ENCODE data around the gene STRAP.
A peak's percentile ranks its signal among the peaks of the same experiment; 100 is the strongest.

The STRAP gene, protein sequence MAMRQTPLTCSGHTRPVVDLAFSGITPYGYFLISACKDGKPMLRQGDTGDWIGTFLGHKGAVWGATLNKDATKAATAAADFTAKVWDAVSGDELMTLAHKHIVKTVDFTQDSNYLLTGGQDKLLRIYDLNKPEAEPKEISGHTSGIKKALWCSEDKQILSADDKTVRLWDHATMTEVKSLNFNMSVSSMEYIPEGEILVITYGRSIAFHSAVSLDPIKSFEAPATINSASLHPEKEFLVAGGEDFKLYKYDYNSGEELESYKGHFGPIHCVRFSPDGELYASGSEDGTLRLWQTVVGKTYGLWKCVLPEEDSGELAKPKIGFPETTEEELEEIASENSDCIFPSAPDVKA

DNA sequence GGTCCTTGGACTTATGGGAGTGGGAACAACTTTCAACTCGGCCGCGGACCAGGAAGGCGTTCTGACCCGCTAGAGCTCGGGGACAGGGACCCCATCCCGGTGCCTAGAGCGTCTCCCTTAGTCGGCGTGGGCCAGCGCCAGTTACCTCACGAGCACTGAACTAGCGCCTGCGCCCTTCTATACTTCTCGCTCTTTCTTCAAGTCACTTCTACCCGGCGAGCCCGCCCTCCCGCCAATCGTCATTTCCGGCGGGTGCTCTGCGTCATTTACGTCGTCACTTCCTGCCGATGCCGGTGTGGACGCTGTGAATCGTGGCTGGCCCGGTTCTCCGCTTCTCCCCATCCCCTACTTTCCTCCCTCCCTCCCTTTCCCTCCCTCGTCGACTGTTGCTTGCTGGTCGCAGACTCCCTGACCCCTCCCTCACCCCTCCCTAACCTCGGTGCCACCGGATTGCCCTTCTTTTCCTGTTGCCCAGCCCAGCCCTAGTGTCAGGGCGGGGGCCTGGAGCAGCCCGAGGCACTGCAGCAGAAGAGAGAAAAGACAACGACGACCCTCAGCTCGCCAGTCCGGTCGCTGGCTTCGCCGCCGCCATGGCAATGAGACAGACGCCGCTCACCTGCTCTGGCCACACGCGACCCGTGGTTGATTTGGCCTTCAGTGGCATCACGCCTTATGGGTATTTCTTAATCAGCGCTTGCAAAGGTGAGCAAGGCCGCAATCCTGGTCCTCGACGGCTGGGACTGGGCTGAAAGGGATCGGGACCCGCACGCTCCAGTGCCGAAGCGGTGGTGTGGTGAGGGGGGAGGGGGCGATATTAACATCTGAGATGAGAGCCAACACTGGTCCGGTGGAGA, at the start of gene STRAP:
STRAP (plus strand) TSS at position 270 of the 854 bp plus-strand sequence; CDS start at position 591, 321 bp downstream.
- Mint-ChIP-seq H3K36me3 (peaks cover 33% of the 10 kb centered on the region), H3K27me3 (no peaks in the 10 kb centered on the region), H3K4me1 (peaks cover 54% of the 10 kb centered on the region), H3K9me3 (no peaks in the 10 kb centered on the region), H3K4me3 (peak within 1 kb of the TSS; percentile 87), H3K27ac (peak within 1 kb of the TSS; percentile 100)
- ATAC-seq: peak; percentile 99

DNA sequence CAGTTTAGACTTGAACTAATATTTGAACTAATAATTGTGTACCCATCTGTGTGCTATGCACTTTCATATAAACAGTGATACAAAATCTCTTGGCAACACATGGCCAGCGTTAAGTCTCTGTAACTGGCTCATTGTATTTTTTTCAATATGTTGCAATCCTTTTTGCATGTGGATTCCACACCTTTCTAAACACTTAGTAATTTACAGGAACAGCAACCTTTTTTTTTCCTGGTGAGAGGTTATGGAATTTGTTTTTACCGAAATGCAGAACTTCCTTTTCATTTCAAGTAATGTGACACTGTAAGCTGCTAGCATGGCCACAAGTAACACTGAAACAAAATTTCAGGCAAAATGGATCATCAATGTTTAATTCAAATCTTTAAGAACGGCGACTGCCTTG, 47.6 kb upstream of the STRAP start:
- Mint-ChIP-seq H3K27me3 (no peaks in the 10 kb centered on the region), H3K27ac (no peak overlapping the region), H3K9me3 (no peaks in the 10 kb centered on the region), H3K4me1 (no peaks in the 10 kb centered on the region), H3K36me3 (no peaks in the 10 kb centered on the region), H3K4me3 (no peak overlapping the region)
- no peak for ATAC-seq

DNA sequence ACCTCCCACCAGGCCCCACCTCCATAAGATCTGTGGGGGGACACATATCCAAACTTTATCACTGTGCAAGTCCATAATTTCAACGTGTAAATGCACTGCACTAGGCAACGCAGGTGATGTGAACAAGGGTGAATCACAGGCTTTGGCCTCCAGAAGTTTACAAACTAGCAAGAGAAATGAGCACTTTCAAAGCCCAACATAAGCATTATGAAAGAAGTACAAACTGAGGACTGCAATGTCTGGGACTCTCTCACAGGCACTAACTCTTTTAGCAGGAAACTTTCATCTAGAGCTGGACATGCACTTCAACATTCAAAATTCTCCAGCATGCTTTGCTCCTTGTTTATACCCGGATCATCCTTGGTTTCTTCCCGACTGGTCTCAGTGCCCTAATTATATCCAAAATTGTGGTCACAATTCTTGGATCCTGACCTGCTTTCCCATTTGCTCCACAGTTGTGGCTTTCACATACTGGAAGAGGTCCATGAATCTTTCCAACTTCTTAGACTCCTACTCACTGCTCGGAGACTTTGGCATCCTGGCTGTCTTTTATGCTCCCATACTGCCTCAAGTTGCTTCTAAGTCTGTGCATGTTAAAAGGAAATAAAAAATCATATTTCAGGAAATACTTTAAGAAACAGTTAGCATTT, 44.9 kb upstream of the STRAP start:
- Mint-ChIP-seq H3K36me3 (no peaks in the 10 kb centered on the region), H3K27ac (no peak overlapping the region), H3K4me3 (no peak overlapping the region), H3K4me1 (no peaks in the 10 kb centered on the region), H3K27me3 (peaks cover 9% of the 10 kb centered on the region), H3K9me3 (no peaks in the 10 kb centered on the region)
- ATAC-seq: no peak

DNA sequence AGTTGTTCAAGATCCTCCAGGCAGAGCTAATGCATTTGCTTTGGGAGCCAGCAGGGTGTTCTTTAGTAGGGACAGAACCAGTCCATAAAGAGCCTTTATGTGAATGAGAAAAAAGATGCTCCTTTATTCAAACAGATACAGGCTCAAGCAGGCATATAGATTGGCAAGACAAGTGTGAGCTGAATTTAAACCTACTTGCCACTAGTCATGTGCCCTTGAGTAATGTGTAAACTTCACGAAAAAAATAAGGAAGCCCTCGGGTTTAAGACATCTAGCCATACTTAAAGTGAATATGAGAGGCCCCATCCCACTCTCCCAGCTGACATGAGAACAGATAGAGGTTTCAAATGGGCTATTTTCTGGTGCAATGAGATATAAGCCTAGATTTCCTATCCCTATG, 43.1 kb upstream of the STRAP start:
- H3K4me3 Mint-ChIP-seq: no peak overlapping the region
- H3K27me3 Mint-ChIP-seq: peaks cover 9% of the 10 kb centered on the region
- H3K9me3 Mint-ChIP-seq: no peaks in the 10 kb centered on the region
- no peaks in the 10 kb centered on the region for H3K36me3 Mint-ChIP-seq
- no peak overlapping the region for H3K27ac Mint-ChIP-seq
- ATAC-seq: no peak
- no peaks in the 10 kb centered on the region for H3K4me1 Mint-ChIP-seq

DNA sequence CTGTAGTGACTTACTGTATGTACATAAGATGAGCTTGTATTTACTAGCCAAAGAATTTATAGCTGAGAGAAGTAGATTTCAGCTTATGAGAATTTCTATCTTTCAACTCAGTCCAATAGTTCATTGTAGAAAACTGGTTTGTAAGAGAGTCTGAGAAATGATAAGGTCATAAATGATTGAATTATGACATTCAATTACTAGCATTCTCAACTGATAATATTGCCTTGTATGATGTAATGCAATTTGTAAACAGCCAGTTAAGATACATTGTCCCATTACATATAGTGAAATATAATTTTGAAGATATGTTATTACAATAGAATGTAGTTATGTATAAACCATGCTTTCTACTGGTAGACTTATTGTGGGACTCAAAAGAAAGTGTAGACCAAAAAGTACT, 42.5 kb upstream of the STRAP start:
- Mint-ChIP-seq H3K36me3 (no peaks in the 10 kb centered on the region), H3K4me3 (no peak overlapping the region), H3K27me3 (peaks cover 9% of the 10 kb centered on the region), H3K9me3 (no peaks in the 10 kb centered on the region), H3K4me1 (no peaks in the 10 kb centered on the region), H3K27ac (no peak overlapping the region)
- no peak for ATAC-seq

- ATAC-seq: no peak
- no peaks in the 10 kb centered on the region for H3K9me3 Mint-ChIP-seq
- H3K27me3 Mint-ChIP-seq: peaks cover 9% of the 10 kb centered on the region
- H3K36me3 Mint-ChIP-seq: no peaks in the 10 kb centered on the region
- H3K27ac Mint-ChIP-seq: no peak overlapping the region
- no peak overlapping the region for H3K4me3 Mint-ChIP-seq
- H3K4me1 Mint-ChIP-seq: no peaks in the 10 kb centered on the region
Measured at GRCh38 chr12:15842108-15842507, 40.1 kb upstream of the STRAP start.

DNA sequence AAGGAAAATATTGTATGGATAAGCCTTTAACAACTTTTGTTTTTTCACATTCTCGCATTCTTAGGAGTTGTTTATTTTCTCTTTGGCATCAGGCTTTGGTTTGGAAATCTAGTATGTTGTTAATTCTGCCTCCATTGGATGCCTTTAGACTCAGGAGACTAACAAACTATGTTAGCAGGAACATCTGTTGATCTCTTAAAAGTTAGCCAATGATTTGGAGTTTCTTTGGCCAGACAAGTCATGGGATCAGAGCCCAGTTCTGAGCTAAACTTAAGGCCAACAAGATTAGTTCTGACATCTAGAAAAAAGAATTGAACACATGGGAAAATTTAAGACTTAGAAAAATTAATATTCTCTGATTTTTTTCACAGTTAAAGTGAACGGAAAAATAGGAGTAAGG, 35.3 kb upstream of the STRAP start:
- ATAC-seq: no peak
- Mint-ChIP-seq H3K36me3 (no peaks in the 10 kb centered on the region), H3K9me3 (no peaks in the 10 kb centered on the region), H3K4me3 (no peak overlapping the region), H3K27ac (no peak overlapping the region), H3K4me1 (no peaks in the 10 kb centered on the region), H3K27me3 (no peaks in the 10 kb centered on the region)

DNA sequence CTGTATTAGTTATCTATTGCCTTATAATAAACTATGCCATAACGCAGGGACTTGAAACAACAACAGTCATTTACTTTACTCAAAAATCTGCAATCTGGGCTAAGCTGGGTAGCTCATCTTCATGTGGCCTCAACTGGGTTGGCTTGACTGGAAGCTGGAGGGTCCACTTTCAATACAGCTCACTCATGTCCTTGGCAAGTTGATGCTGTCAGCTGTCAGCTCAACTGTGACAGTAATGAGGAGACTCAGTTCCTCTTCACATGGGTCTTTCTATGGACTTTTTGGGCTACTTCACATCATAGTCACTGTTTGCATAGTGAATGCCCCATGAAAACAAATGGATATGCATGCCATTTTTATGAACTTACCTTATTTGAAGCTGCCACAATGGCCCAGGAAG, 33.6 kb upstream of the STRAP start:
- H3K4me1 Mint-ChIP-seq: no peaks in the 10 kb centered on the region
- no peak for ATAC-seq
- H3K27me3 Mint-ChIP-seq: no peaks in the 10 kb centered on the region
- H3K4me3 Mint-ChIP-seq: no peak overlapping the region
- H3K36me3 Mint-ChIP-seq: no peaks in the 10 kb centered on the region
- no peak overlapping the region for H3K27ac Mint-ChIP-seq
- H3K9me3 Mint-ChIP-seq: no peaks in the 10 kb centered on the region

DNA sequence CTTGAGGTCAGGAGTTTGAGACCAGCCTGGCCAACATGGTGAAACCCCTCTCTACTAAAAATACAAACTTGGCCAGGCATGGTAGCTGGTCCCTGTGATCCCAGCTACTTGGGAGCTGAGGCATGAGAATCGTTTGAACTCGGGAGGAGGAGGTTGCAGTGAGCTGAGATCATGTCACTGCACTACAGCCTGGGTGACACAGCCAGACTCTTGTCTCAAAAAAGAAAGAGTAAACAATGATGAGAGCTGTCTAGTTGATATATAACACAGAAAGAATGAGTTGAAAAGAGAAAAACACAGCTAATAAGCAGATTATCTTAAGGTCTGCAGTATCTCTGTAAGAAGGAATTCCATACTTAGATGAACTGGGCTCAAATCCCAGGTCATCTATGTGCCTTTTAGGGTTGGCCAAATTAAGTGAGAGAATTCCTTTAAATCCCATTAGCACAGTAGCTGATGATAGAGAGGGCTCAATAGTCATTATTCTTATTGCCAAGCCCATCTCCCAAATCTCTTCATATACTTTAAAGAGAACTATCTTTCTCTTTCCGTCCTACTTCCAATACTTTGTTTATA, 31.1 kb upstream of the STRAP start:
- no peak overlapping the region for H3K27ac Mint-ChIP-seq
- no peaks in the 10 kb centered on the region for H3K36me3 Mint-ChIP-seq
- ATAC-seq: no peak
- H3K4me1 Mint-ChIP-seq: no peaks in the 10 kb centered on the region
- H3K27me3 Mint-ChIP-seq: no peaks in the 10 kb centered on the region
- H3K4me3 Mint-ChIP-seq: no peak overlapping the region
- H3K9me3 Mint-ChIP-seq: no peaks in the 10 kb centered on the region

DNA sequence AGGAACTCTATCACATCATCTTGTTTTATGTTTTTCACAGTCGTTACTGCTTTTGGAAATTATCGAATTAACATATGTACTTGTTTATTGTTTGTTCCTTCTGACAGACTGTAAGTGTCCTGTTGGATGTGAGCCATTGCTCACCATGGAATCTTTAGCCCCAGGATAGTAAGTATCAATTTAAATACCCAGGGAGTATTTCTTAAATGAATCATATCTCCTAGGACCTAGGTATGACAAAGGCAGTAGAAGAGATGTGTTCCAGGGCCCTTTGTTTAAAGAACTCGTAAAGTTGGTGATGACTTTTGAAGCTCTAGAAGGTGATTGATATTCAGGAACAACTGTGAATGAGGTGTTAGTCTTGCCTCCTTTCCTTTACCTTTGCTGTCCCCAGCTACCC, 30.3 kb upstream of the STRAP start:
- no peaks in the 10 kb centered on the region for H3K9me3 Mint-ChIP-seq
- ATAC-seq: no peak
- H3K27ac Mint-ChIP-seq: no peak overlapping the region
- H3K4me1 Mint-ChIP-seq: no peaks in the 10 kb centered on the region
- H3K4me3 Mint-ChIP-seq: no peak overlapping the region
- no peaks in the 10 kb centered on the region for H3K36me3 Mint-ChIP-seq
- H3K27me3 Mint-ChIP-seq: no peaks in the 10 kb centered on the region

DNA sequence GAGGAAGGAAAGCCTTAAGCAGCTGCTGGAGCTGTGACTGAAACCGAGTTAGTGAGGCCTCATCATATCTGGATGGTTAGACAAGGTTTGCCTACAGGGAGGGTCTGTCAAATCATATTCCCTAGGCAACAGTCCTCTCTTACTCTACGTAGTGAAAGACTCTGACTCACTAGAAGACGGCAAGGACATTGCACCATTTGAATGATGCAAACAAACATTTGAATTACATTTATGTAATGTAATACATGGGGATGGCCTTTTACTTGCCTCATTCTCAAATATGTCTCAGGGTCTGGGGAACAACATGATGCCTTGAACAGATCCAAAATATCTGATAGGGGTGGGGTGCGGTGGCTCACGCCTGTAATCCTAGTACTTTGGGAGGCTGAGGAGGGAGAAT, 29.8 kb upstream of the STRAP start:
- H3K36me3 Mint-ChIP-seq: no peaks in the 10 kb centered on the region
- no peak overlapping the region for H3K4me3 Mint-ChIP-seq
- H3K27ac Mint-ChIP-seq: no peak overlapping the region
- H3K4me1 Mint-ChIP-seq: no peaks in the 10 kb centered on the region
- H3K9me3 Mint-ChIP-seq: no peaks in the 10 kb centered on the region
- H3K27me3 Mint-ChIP-seq: no peaks in the 10 kb centered on the region
- no peak for ATAC-seq

- H3K27me3 Mint-ChIP-seq: no peaks in the 10 kb centered on the region
- H3K4me3 Mint-ChIP-seq: no peak overlapping the region
- no peak overlapping the region for H3K27ac Mint-ChIP-seq
- H3K9me3 Mint-ChIP-seq: no peaks in the 10 kb centered on the region
- no peaks in the 10 kb centered on the region for H3K36me3 Mint-ChIP-seq
- no peaks in the 10 kb centered on the region for H3K4me1 Mint-ChIP-seq
- no peak for ATAC-seq
Measured at GRCh38 chr12:15853877-15854276, 28.3 kb upstream of the STRAP start.

GRCh38 chr12:15854916-15855315, 27.3 kb upstream of the STRAP start:
- Mint-ChIP-seq H3K9me3 (no peaks in the 10 kb centered on the region), H3K4me3 (no peak overlapping the region)
- no peak for ATAC-seq

DNA sequence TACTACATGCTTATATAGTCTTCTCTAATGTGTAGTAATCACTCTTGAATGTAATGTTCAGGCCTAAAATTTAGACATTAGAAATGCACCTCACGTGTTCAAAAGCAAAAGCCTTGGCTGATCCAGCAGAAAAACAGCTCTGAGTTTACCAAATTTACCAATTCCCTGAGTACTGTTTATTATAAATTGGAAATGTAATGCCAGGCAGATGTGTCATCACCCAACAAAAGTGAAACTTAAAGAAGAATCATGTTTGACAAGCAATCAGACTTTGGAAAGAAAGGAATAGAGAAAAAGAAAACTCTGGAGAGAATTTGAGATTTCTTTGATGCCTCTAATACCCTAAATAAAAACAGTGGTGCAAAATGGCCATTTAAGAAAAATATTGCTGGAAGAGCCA, 26.5 kb upstream of the STRAP start:
- Mint-ChIP-seq H3K27me3 (no peaks in the 10 kb centered on the region), H3K36me3 (no peaks in the 10 kb centered on the region), H3K4me1 (no peaks in the 10 kb centered on the region), H3K4me3 (no peak overlapping the region), H3K27ac (no peak overlapping the region), H3K9me3 (no peaks in the 10 kb centered on the region)
- ATAC-seq: no peak

More at GRCh38 chr12:15854916-15855315, 27.3 kb upstream of the STRAP start:
- H3K27me3 Mint-ChIP-seq: no peaks in the 10 kb centered on the region
- no peaks in the 10 kb centered on the region for H3K36me3 Mint-ChIP-seq
- no peaks in the 10 kb centered on the region for H3K4me1 Mint-ChIP-seq
- no peak overlapping the region for H3K27ac Mint-ChIP-seq
